Activated CD8-positive, alpha-beta T cell treated with anti-CD3 and anti-CD28 coated beads, Interleukin-2, amount 10 ng/mL, durations not matched to agents 7 days and 5 days (primary cell): Measurements from ENCODE around the gene KIAA0753. TPM values are rescaled to one million over a fixed set of nuclear protein-coding genes. Genes with fewer than 3 reads are reported as not detected.
A peak's percentile ranks its signal among the peaks of the same experiment; 100 is the strongest.

Experiments used
- ATAC-seq: fragments of 150-1000 bp; cut with Tn5 transposase; one replicate; pipeline ENCODE4 v1.10.0; 2021; ENCODE audit warnings: moderate library complexity
- CTCF ChIA-PET: fragments of 350-600 bp; sonication (Branson Sonifier 250); formaldehyde crosslinking; loops from one replicate; lab custom pipeline; 2021; ENCODE audit warnings: antibody characterized with exemption; lab: Charles Lee
- POLR2A ChIA-PET: fragments of 350-600 bp; sonication (Branson Sonifier 250); formaldehyde crosslinking; loops from one replicate; lab custom pipeline; 2021; ENCODE audit warnings: antibody characterized with exemption; lab: Charles Lee
- DNase-seq: peaks from one replicate; pipeline ENCODE4 v3.0.0-alpha.2; 2020
- H3K27ac Mint-ChIP-seq: one replicate; pipeline ENCODE4 v1.8.0; 2021; ENCODE audit warnings: mild to moderate bottlenecking, mixed read lengths
- H3K27me3 Mint-ChIP-seq: one replicate; pipeline ENCODE4 v1.8.0; 2021; ENCODE audit warnings: low read depth, mixed read lengths
- H3K36me3 Mint-ChIP-seq: one replicate; pipeline ENCODE4 v1.8.0; 2021; ENCODE audit warnings: low read depth, mixed read lengths
- H3K4me1 Mint-ChIP-seq: one replicate; pipeline ENCODE4 v1.8.0; 2021; ENCODE audit warnings: low read depth, mixed read lengths
- H3K4me3 Mint-ChIP-seq: one replicate; pipeline ENCODE4 v1.8.0; 2021; ENCODE audit warnings: mild to moderate bottlenecking, mixed read lengths
- H3K9me3 Mint-ChIP-seq: one replicate; pipeline ENCODE4 v1.8.0; 2022; ENCODE audit warnings: mixed read lengths; ENCODE audit not compliant: insufficient read depth
- total RNA-seq, 2 experiments: library from RNA; stranded (reverse); gene quantifications; one replicate each; pipeline ENCODE4 v1.2.3, GENCODE V29; 2021

The KIAA0753 gene
- total RNA-seq, result 10 to 100 TPM; 14.0 to 19.5 TPM

DNA sequence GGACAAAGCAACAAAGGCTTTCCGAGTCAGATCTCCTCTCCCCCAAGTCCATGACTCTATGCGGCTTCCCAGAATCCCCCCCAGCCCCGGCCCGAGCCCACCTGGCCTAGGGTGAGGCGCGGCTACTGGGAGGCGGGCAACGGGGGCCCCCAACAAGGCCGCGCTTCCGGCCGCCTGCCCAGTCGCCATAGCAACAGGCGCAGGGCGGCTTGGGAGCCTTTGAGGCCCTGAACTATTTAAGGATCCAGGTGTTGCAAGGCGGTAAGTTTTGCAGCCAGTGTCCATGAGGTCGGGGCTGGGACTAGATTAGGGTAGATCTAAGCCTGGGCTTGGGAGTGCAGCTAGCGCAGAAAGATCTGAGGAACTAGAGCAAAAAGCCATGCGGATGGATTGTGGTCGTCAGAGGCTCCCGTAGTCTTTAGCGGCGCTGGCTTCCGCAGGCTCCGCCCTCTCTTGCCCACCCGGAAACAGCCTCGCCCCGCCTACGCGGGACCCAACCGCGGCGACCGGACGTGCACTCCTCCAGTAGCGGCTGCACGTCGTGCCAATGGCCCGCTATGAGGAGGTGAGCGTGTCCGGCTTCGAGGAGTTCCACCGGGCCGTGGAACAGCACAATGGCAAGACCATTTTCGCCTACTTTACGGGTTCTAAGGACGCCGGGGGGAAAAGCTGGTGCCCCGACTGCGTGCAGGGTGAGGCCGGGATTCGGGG is at the start of gene KIAA0753, which contains the start of gene TXNDC17:
TSS of gene KIAA0753 (minus strand) at position 176 of the 711 bp plus-strand sequence. CDS start 5,608 bp downstream, outside the sequence.
TSS of gene TXNDC17 (plus strand) at position 525 of the 711 bp plus-strand sequence. CDS start at position 548, 23 bp downstream.
- POLR2A ChIA-PET, result interaction anchor here (0.7 to 4.9 kb wide), 4 partner anchors 10 to 1915 kb away, joined by 3 to 36 read pairs (median 4); partner anchors contain the start of genes C17orf100 and MED31
- H3K4me1 Mint-ChIP-seq, result peaks cover 61% of the 10 kb centered on the region

DNA sequence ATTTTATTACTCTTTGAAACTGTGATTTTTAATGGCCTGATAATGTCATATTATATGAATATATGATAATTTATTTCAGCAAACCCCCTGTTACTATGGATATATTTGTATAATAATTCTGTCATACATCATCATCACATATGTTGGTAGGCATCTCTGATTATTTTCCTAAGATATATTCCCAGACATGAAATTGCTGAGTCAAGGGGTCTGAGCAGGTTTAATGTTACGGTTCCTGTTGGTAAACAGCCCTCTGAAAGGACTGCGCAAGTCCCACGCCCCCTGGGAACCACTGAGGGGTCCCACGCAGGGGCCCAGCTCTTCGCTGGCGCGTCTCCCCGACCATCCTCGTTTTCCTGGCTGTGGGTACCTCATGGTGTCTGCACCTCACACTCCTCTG is 48.4 kb upstream of the KIAA0753 start:
- DNase-seq (no peak), ATAC-seq (no peak)
- H3K36me3 Mint-ChIP-seq, result no peaks in the 10 kb centered on the region
- H3K4me3 Mint-ChIP-seq, result no peak overlapping the region
- ChIA-PET CTCF (no interaction called here), POLR2A (no interaction called here)
- H3K4me1 Mint-ChIP-seq, result no peaks in the 10 kb centered on the region
- H3K9me3 Mint-ChIP-seq, result no peaks in the 10 kb centered on the region
- H3K27me3 Mint-ChIP-seq, result peaks cover 44% of the 10 kb centered on the region
- H3K27ac Mint-ChIP-seq, result no peak overlapping the region

More for the DNA sequence above, at the start of gene KIAA0753, which contains the start of gene TXNDC17:
- H3K9me3 Mint-ChIP-seq, result no peaks in the 10 kb centered on the region
- no peaks in the 10 kb centered on the region for H3K27me3 Mint-ChIP-seq
- peak within 1 kb of the TSS; percentile 94 for H3K4me3 Mint-ChIP-seq
- ATAC-seq, result peak; percentile 86
- DNase-seq, result peak; percentile 95
- H3K27ac Mint-ChIP-seq, result peak within 1 kb of the TSS; percentile 98
- H3K36me3 Mint-ChIP-seq, result peaks cover 42% of the 10 kb centered on the region
- CTCF ChIA-PET, result interaction anchor here (0.9 to 1.7 kb wide), 4 partner anchors 11 to 363 kb away, joined by 3 to 5 read pairs (median 4); partner anchors contain the start of genes C17orf100 and MED31

GRCh38 chr17:6686026-6686425 is 45.5 kb upstream of the KIAA0753 start:
- ChIA-PET POLR2A (no interaction called here), CTCF (no interaction called here)
- Mint-ChIP-seq H3K9me3 (no peaks in the 10 kb centered on the region), H3K27me3 (peaks cover 44% of the 10 kb centered on the region), H3K36me3 (no peaks in the 10 kb centered on the region), H3K27ac (no peak overlapping the region), H3K4me3 (no peak overlapping the region), H3K4me1 (no peaks in the 10 kb centered on the region)
- ATAC-seq (no peak), DNase-seq (no peak)

DNA sequence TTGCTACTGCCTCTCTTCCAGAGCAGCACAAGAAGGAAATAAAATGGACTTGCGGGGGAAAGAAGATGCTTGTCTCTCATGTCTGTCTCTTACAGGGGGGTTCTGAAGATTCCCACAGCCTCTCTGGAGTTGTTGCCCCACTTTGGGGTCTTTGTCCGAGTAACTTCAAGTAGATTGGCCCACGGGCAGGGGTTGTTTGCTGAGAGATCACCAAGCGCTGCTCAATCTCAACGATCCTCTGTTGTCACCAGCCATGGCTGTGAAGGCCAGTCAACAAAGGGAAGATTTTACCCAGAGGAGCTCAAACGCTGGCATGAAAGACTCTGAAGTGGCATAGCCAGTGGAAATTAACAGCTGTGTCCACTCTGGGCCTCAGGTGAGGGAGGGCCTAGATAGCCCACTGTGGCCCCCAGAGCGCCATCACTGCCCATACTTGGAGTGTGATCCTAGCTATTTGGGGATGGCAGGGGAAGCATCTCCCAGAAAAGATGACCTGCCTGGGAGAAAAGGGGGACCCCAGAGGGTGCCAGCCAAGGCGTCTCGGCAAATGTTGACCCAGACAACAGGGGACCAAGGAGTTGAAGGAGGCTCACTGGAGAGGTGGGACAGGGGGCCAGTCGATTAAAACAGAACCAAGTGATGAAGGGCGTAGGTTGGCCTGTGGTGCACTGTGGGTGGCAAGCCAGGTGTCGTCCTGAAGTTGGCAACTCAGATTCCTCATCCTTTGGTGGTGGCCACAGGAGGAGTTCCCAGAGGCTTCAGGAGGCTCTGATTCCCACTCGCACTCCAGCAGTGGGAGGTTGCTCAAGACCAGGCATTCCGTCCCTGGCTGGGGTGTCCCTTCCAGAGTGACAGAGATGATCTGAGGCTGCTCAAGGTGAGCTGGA is 44.6 kb upstream of the KIAA0753 start:
- CTCF ChIA-PET, result no interaction called here
- Mint-ChIP-seq H3K27ac (no peak overlapping the region), H3K9me3 (no peaks in the 10 kb centered on the region), H3K4me3 (no peak overlapping the region), H3K4me1 (no peaks in the 10 kb centered on the region), H3K36me3 (no peaks in the 10 kb centered on the region), H3K27me3 (peaks cover 43% of the 10 kb centered on the region)
- ATAC-seq (no peak), DNase-seq (no peak)
- POLR2A ChIA-PET, result no interaction called here

GRCh38 chr17:6684460-6684783 is 43.9 kb upstream of the KIAA0753 start:
- POLR2A ChIA-PET, result no interaction called here
- CTCF ChIA-PET, result no interaction called here
- H3K4me3 Mint-ChIP-seq, result no peak overlapping the region
- DNase-seq (no peak), ATAC-seq (no peak)
- H3K27ac Mint-ChIP-seq, result no peak overlapping the region
- H3K27me3 Mint-ChIP-seq, result peaks cover 46% of the 10 kb centered on the region
- no peaks in the 10 kb centered on the region for H3K36me3 Mint-ChIP-seq
- H3K9me3 Mint-ChIP-seq, result no peaks in the 10 kb centered on the region
- no peaks in the 10 kb centered on the region for H3K4me1 Mint-ChIP-seq

DNA sequence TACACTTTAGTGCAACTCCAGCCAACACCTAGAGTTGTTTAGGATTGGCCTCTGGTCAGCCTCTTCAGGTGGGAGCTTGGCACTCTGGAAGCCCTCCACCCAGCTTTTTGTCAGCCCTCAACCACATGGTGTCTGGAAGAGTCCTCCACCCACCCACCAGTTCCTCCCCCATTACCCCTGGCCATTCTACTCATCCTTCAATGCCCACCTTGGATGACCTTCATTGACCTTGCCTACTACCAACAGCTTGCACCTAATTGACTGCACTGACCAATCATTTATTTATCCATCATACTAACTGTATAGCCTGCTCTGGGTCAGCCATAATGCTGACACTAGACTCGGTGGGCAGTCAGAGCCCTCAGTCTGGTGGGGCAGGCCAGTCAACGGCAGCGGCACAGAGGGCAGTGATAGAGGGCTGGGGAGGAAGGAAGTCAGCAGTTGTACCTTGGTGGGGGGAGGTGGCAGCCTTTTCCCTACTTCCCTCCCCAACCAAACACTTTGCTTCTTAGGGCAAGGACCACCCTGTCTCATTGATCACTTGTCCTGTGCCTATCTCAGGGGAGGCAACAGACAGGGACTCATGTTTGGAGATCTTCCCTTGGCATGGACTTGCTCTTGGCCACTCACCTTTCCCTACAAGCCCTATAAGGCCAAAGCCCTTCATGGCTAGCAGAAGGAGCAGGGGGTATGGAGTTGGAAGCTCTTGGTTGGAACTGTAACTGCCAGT is 43.4 kb upstream of the KIAA0753 start:
- H3K27me3 Mint-ChIP-seq, result peaks cover 46% of the 10 kb centered on the region
- ATAC-seq (no peak), DNase-seq (no peak)
- H3K4me1 Mint-ChIP-seq, result no peaks in the 10 kb centered on the region
- ChIA-PET CTCF (no interaction called here), POLR2A (no interaction called here)
- H3K27ac Mint-ChIP-seq, result no peak overlapping the region
- no peaks in the 10 kb centered on the region for H3K36me3 Mint-ChIP-seq
- no peaks in the 10 kb centered on the region for H3K9me3 Mint-ChIP-seq
- no peak overlapping the region for H3K4me3 Mint-ChIP-seq

GRCh38 chr17:6683081-6683684 is 42.7 kb upstream of the KIAA0753 start:
- Mint-ChIP-seq H3K27ac (no peak overlapping the region), H3K4me3 (no peak overlapping the region), H3K4me1 (no peaks in the 10 kb centered on the region), H3K27me3 (peaks cover 54% of the 10 kb centered on the region), H3K9me3 (no peaks in the 10 kb centered on the region), H3K36me3 (no peaks in the 10 kb centered on the region)
- ChIA-PET POLR2A (no interaction called here), CTCF (interaction anchor here (0.8 kb wide), 1 partner anchor 16 kb away, joined by 3 read pairs; no protein-coding TSS in a partner anchor)
- no peak for ATAC-seq
- no peak for DNase-seq

GRCh38 chr17:6682339-6682738 is 41.8 kb upstream of the KIAA0753 start:
- H3K36me3 Mint-ChIP-seq, result no peaks in the 10 kb centered on the region
- ATAC-seq, result no peak
- H3K9me3 Mint-ChIP-seq, result no peaks in the 10 kb centered on the region
- peaks cover 8% of the 10 kb centered on the region for H3K4me1 Mint-ChIP-seq
- CTCF ChIA-PET, result interaction anchor here (0.8 kb wide), 1 partner anchor 16 kb away, joined by 3 read pairs; no protein-coding TSS in a partner anchor
- H3K4me3 Mint-ChIP-seq, result no peak overlapping the region
- DNase-seq, result no peak
- no peak overlapping the region for H3K27ac Mint-ChIP-seq
- peaks cover 53% of the 10 kb centered on the region for H3K27me3 Mint-ChIP-seq
- POLR2A ChIA-PET, result no interaction called here

- no peak overlapping the region for H3K27ac Mint-ChIP-seq
- CTCF ChIA-PET, result no interaction called here
Observed at GRCh38 chr17:6681671-6682070, 41.2 kb upstream of the KIAA0753 start.

DNA sequence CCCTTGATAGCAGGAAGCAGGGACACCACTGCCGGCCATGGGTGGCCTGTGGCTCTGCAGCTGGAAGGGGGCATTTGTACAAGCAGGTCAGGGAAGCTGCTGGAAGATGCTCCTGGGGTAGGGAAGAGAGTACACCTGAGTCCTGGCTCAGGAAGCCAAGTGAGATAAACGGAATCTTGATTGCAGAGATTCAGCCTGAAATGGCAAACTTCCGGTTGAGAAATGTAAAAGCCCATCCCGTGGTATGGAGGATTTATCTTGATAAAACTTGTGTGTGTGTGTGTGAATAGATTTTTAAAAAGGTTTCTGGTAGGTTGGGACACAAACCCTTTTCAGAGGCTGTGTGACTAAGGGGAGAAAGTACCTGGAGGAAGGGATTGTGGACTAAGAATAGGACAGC is 40.7 kb upstream of the KIAA0753 start:
- ChIA-PET CTCF (no interaction called here), POLR2A (no interaction called here)
- no peaks in the 10 kb centered on the region for H3K36me3 Mint-ChIP-seq
- no peak overlapping the region for H3K27ac Mint-ChIP-seq
- H3K4me3 Mint-ChIP-seq, result no peak overlapping the region
- H3K4me1 Mint-ChIP-seq, result peaks cover 14% of the 10 kb centered on the region
- no peaks in the 10 kb centered on the region for H3K9me3 Mint-ChIP-seq
- DNase-seq (no peak), ATAC-seq (no peak)
- peaks cover 51% of the 10 kb centered on the region for H3K27me3 Mint-ChIP-seq

More at GRCh38 chr17:6681671-6682070, 41.2 kb upstream of the KIAA0753 start:
- ATAC-seq, result no peak
- DNase-seq, result no peak
- POLR2A ChIA-PET, result no interaction called here
- Mint-ChIP-seq H3K36me3 (no peaks in the 10 kb centered on the region), H3K27me3 (peaks cover 49% of the 10 kb centered on the region), H3K4me3 (no peak overlapping the region), H3K4me1 (peaks cover 14% of the 10 kb centered on the region), H3K9me3 (no peaks in the 10 kb centered on the region)

GRCh38 chr17:6679241-6679640 is 38.7 kb upstream of the KIAA0753 start:
- ATAC-seq (no peak), DNase-seq (no peak)
- ChIA-PET CTCF (no interaction called here), POLR2A (interaction anchor here (0.7 kb wide), 1 partner anchor 7 kb away, joined by 3 read pairs; no protein-coding TSS in a partner anchor)
- Mint-ChIP-seq H3K36me3 (no peaks in the 10 kb centered on the region), H3K27ac (no peak overlapping the region), H3K4me1 (peaks cover 14% of the 10 kb centered on the region), H3K9me3 (no peaks in the 10 kb centered on the region), H3K4me3 (no peak overlapping the region), H3K27me3 (peaks cover 50% of the 10 kb centered on the region)
